GM19452 (cell line): ENCODE measurements around the gene KCTD10.
"Not testable (repeated sequence)": the region's sequence is repeated elsewhere in the genome, so short reads cannot be mapped to it uniquely, and the experiment has no call there.

Source experiments
- ATAC-seq: cut with Tn5 transposase; IDR thresholded peaks from one replicate; pipeline ENCODE4 v1.9.1; 2021; ENCODE audit not compliant: unreplicated experiment

The KCTD10 gene

GRCh38 chr12:109422251-109422650 lies 54.8 kb downstream of the KCTD10 start:
- ATAC-seq = no peak

- ATAC-seq = no peak
Measured at GRCh38 chr12:109421355-109422087, 55.6 kb downstream of the KCTD10 start.

- no peak for ATAC-seq
Measured at GRCh38 chr12:109418848-109419480, 58.1 kb downstream of the KCTD10 start.

DNA sequence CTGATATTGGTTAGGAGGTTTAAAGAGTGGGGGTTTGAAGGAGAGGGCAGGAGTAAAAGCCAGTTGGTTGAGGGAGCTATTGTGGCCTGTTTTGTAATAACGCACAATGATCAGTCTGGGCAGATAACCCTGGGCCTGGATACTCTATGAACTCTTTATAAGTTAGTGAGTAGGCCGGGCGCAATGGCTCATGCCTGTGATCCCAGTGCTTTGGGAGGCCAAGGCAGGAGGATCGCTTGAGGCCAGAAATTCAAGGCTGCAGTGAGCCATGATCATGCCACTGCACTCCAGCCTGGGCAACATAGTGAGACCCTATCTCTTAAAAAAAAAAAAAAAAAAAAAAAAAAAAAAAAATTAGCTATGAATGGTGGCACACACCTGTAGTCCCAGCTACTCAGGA lies 71.0 kb downstream of the KCTD10 start:
- not testable (repeated sequence) for ATAC-seq

DNA sequence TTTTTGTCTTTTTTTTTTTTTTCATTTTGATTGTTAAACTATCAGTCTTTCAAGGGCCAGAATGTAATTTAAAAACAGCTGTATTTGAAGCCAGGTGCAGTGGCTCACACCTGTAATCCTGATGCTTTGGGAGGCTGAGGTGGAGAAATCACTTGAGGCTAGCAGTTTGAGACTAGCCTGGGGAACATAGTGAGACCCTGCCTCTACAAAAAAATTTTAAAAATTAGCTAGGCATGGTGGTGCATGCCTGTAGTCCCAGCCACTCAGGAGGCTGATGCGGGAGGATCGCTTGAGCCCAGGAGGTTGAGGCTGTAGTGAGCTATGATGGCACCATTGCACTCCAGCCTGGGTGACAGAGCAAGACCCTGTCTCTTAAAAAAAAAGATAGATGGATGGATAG lies 72.3 kb downstream of the KCTD10 start:
- not testable (repeated sequence) for ATAC-seq
